HepG2 (cell line): ENCODE results near the gene KMT2A. TPM values are rescaled to one million over a fixed set of nuclear protein-coding genes. Genes with fewer than 3 reads are reported as not detected.

ENCODE experiments used
- HNF4A ChIP-seq: sonication (generic); formaldehyde crosslinking; IDR thresholded peaks from 2 replicates; pipeline ENCODE4 v1.4.0; 2020; ENCODE audit warnings: missing genetic modification reagents
- KLF9 ChIP-seq: IDR thresholded peaks from 2 replicates; pipeline ENCODE4 v1.6.1; 2016; ENCODE audit warnings: low read depth
- PCBP2 ChIP-seq: fragments of 200-400 bp; formaldehyde crosslinking; optimal IDR thresholded peaks from 2 replicates; pipeline ENCODE3; 2018; ENCODE audit warnings: low read length, low read depth; ENCODE audit not compliant: poor library complexity, severe bottlenecking
- RXRA ChIP-seq: sonication (generic); formaldehyde crosslinking; IDR thresholded peaks from 2 replicates; pipeline ENCODE4 v1.5.1; 2020; ENCODE audit warnings: missing genetic modification reagents
- SCMH1 ChIP-seq: sonication (generic); formaldehyde crosslinking; IDR thresholded peaks from 2 replicates; pipeline ENCODE4 v1.9.0; 2021; ENCODE audit warnings: missing genetic modification reagents, mild to moderate bottlenecking, borderline replicate concordance
- TP53 ChIP-seq: sonication (generic); formaldehyde crosslinking; conservative IDR thresholded peaks from 2 replicates; pipeline ENCODE4 v1.4.0; 2020; ENCODE audit warnings: missing genetic modification reagents
- ZFP36 ChIP-seq: fragments of 150-350 bp; IDR thresholded peaks from 2 replicates; pipeline ENCODE4 v1.6.1; 2018; ENCODE audit warnings: borderline replicate concordance, low read length, low read depth; ENCODE audit not compliant: partially characterized antibody
- ZNF234 ChIP-seq: sonication (generic); formaldehyde crosslinking; conservative IDR thresholded peaks from 2 replicates; pipeline ENCODE4 v1.5.1; 2020; ENCODE audit warnings: mild to moderate bottlenecking, missing genetic modification reagents
- ZNF263 ChIP-seq: sonication (generic); formaldehyde crosslinking; IDR thresholded peaks from 2 replicates; pipeline ENCODE4 v1.4.0; 2020; ENCODE audit warnings: missing genetic modification reagents
- ZNF501 ChIP-seq: sonication (generic); formaldehyde crosslinking; IDR thresholded peaks from 2 replicates; pipeline ENCODE4 v1.5.1; 2020; ENCODE audit warnings: mild to moderate bottlenecking, moderate library complexity, missing genetic modification reagents
- ZNF629 ChIP-seq: sonication (generic); formaldehyde crosslinking; conservative IDR thresholded peaks from 2 replicates; pipeline ENCODE4 v1.5.0; 2020; ENCODE audit warnings: missing genetic modification reagents
- ZNF747 ChIP-seq: sonication (generic); formaldehyde crosslinking; IDR thresholded peaks from 2 replicates; pipeline ENCODE4 v1.8.1; 2023; ENCODE audit warnings: missing genetic modification reagents, mild to moderate bottlenecking, borderline replicate concordance
- polyA plus RNA-seq, 8 experiments: library from polyadenylated mRNA; depleted of rRNA in 3 of 8; stranded (reverse) in 7 of 8; unstranded in 1 of 8; fragments of >200 nt; fragmentation: Illumina TruSeq in 4 of 8; extraction: Trizol in 4 of 8; gene quantifications; 2 replicates each; pipeline versions ENCODE4 v1.2.1 to v1.2.3, GENCODE V29; 2011 to 2016; ENCODE audit warnings: low read depth in 4 of 8, missing spikeins in 1 of 8, mixed read lengths in 1 of 8; ENCODE audit not compliant: insufficient read depth in 1 of 8
- total RNA-seq, 5 experiments: library from RNA; depleted of rRNA; stranded (reverse); fragments of >200 nt; fragmentation: Illumina TruSeq; extraction: Trizol; gene quantifications; 2 replicates each; pipeline ENCODE4 v1.2.3, GENCODE V29; 2016; ENCODE audit warnings: low read depth in 1 of 5
- TF ChIP-seq, protein P1 (sequence below): sonication (generic); formaldehyde crosslinking; IDR thresholded peaks from 2 replicates; pipeline ENCODE4 v1.8.1; 2023; ENCODE audit warnings: mild to moderate bottlenecking, moderate library complexity, missing genetic modification reagents
- TF ChIP-seq, protein P2 (sequence below): sonication (generic); formaldehyde crosslinking; conservative IDR thresholded peaks from 2 replicates; pipeline ENCODE4 v1.4.0; 2020; ENCODE audit warnings: missing genetic modification reagents
- TF ChIP-seq, protein P3 (sequence below): sonication (generic); formaldehyde crosslinking; IDR thresholded peaks from 2 replicates; pipeline ENCODE4 v1.8.1; 2023; ENCODE audit warnings: mild to moderate bottlenecking, inconsistent platforms, moderate library complexity, missing genetic modification reagents, borderline replicate concordance
- TF ChIP-seq, protein P4 (sequence below): fragments of 450-650 bp; IDR thresholded peaks from 2 replicates; pipeline ENCODE4 v1.6.1; 2017; ENCODE audit warnings: mild to moderate bottlenecking
- TF ChIP-seq, protein P5 (sequence below): sonication (generic); formaldehyde crosslinking; IDR thresholded peaks from 2 replicates; pipeline ENCODE4 v1.4.0; 2020; ENCODE audit warnings: mild to moderate bottlenecking, missing genetic modification reagents

KMT2A gene
- total and polyA plus RNA-seq, 2 of the 13 experiments (the other 11 are each of a cell fraction or from before 2014, with no cell fraction given) = 12.4 to 20.0 TPM

DNA sequence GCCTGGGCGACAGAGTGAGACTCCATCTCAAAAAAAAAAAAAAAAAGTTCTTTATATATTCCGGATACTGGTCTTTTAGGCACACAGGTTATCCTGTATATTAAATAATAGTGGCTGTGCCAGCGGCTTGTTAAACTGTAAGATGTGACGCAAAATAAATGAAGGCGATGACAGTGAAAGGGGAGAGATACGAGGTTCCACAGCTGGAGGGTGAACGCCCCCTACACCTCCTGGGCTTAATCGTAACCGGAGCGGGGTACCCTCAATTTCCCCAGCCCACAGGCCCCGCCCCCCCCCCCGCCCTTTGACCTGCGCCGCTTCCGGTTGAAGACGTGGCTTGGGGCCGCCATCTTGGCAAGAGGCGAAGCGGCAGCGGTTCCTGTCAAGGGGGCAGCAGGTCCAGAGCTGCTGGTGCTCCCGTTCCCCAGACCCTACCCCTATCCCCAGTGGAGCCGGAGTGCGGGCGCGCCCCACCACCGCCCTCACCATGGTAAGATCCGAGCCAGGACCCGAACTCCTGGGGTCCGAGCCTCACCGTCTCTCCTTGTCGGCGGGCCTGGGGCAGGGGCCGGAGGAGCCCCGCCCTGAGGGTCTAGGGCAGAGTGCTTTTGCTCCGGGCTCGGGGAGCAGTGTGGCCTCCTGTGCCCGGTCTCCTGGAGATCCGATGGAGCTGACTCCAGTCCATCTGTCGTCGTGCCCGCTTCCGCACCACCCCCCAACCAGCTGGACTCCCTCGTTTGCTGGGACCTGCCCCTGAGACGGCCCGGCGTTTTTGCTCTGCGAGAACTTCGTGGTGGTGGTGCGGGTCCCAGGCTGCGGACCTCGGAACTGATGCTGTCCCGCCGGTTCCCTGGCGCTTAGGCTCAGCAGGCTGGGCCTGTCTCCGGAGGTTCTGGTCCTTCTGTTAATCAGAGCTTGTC lies 136.0 kb downstream of the KMT2A start, which contains the start of gene ARCN1 (continued):
- TF ChIP-seq, protein P1, sequence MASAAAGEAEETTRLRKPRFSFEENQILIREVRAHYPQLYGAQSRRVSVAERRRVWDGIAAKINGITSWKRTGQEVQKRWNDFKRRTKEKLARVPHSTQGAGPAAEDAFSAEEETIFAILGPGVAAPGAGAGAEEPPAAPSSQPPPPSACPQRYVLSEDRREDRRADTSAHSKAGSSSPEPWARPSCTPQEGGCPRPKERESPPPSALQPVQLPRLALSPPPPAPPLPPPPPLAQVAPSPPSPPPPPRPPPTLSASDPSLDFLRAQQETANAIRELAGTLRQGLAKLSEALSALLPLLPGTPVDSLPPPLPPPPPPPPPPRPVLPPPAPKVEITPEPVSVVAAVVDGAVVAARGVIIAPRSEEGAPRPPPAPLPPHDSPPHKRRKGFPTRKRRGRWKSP (CRISPR knock-in tag) = no peak
- TF ChIP-seq ZFP36 = no peak
- TF ChIP-seq ZNF747 (CRISPR knock-in tag) = no peak
- no peak for TF ChIP-seq SCMH1 (CRISPR knock-in tag)
- 0 out of 2 replicates have a peak, but pooled peaks have one; percentile 3 for TF ChIP-seq TP53 (CRISPR knock-in tag)
- no peak for TF ChIP-seq PCBP2
- TF ChIP-seq ZNF234 (CRISPR knock-in tag) = no peak
- TF ChIP-seq, protein P2, sequence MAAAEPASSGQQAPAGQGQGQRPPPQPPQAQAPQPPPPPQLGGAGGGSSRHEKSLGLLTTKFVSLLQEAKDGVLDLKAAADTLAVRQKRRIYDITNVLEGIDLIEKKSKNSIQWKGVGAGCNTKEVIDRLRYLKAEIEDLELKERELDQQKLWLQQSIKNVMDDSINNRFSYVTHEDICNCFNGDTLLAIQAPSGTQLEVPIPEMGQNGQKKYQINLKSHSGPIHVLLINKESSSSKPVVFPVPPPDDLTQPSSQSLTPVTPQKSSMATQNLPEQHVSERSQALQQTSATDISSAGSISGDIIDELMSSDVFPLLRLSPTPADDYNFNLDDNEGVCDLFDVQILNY = no peak
- TF ChIP-seq, protein P3, sequence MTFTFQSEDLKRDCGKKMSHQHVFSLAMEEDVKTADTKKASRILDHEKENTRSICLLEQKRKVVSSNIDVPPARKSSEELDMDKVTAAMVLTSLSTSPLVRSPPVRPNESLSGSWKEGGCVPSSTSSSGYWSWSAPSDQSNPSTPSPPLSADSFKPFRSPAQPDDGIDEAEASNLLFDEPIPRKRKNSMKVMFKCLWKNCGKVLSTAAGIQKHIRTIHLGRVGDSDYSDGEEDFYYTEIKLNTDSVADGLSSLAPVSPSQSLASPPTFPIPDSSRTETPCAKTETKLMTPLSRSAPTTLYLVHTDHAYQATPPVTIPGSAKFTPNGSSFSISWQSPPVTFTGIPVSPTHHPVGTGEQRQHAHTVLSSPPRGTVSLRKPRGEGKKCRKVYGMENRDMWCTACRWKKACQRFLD (CRISPR knock-in tag) = no peak
- no peak; the same call in 1 of the 2 replicates for TF ChIP-seq ZNF629 (CRISPR knock-in tag)
- TF ChIP-seq ZNF501 (CRISPR knock-in tag) = peak; percentile 52; the same call in 1 of the 2 replicates
- peak; percentile 37; the same call in 1 of the 2 replicates for TF ChIP-seq ZNF263 (CRISPR knock-in tag)
- TF ChIP-seq, protein P4, sequence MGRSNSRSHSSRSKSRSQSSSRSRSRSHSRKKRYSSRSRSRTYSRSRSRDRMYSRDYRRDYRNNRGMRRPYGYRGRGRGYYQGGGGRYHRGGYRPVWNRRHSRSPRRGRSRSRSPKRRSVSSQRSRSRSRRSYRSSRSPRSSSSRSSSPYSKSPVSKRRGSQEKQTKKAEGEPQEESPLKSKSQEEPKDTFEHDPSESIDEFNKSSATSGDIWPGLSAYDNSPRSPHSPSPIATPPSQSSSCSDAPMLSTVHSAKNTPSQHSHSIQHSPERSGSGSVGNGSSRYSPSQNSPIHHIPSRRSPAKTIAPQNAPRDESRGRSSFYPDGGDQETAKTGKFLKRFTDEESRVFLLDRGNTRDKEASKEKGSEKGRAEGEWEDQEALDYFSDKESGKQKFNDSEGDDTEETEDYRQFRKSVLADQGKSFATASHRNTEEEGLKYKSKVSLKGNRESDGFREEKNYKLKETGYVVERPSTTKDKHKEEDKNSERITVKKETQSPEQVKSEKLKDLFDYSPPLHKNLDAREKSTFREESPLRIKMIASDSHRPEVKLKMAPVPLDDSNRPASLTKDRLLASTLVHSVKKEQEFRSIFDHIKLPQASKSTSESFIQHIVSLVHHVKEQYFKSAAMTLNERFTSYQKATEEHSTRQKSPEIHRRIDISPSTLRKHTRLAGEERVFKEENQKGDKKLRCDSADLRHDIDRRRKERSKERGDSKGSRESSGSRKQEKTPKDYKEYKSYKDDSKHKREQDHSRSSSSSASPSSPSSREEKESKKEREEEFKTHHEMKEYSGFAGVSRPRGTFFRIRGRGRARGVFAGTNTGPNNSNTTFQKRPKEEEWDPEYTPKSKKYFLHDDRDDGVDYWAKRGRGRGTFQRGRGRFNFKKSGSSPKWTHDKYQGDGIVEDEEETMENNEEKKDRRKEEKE = no peak
- TF ChIP-seq, protein P5, sequence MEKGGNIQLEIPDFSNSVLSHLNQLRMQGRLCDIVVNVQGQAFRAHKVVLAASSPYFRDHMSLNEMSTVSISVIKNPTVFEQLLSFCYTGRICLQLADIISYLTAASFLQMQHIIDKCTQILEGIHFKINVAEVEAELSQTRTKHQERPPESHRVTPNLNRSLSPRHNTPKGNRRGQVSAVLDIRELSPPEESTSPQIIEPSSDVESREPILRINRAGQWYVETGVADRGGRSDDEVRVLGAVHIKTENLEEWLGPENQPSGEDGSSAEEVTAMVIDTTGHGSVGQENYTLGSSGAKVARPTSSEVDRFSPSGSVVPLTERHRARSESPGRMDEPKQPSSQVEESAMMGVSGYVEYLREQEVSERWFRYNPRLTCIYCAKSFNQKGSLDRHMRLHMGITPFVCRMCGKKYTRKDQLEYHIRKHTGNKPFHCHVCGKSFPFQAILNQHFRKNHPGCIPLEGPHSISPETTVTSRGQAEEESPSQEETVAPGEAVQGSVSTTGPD (CRISPR knock-in tag) = no peak
- TF ChIP-seq KLF9 (CRISPR knock-in tag) = no peak
- peak; percentile 37; the same call in 1 of the 2 replicates for TF ChIP-seq RXRA (CRISPR knock-in tag)
- TF ChIP-seq HNF4A (CRISPR knock-in tag) = no peak
